ENCODE data around the gene ARID3A. TPM values are rescaled to one million over a fixed set of nuclear protein-coding genes. Genes with fewer than 3 reads are reported as not detected.
"Not testable (repeated sequence)": the region's sequence is repeated elsewhere in the genome, so short reads cannot be mapped to it uniquely, and the experiment has no call there.

The ARID3A gene
- polyA plus RNA-seq (ENCODE audit: low read depth in 6 of 6), result 1 to 10 TPM in 1 of 6 donors, under 1 TPM in 5; 0.13 to 1.1 (median 0.59) TPM

GRCh38 chr19:925526-926322 is at the start of gene ARID3A:
TSS of gene ARID3A (plus strand) at chr19:926035. CDS start at chr19:929529, 3,494 bp downstream.
- H3K4me3 Mint-ChIP-seq, result peak within 1 kb of the TSS; percentile 83 to 93 (median 90)
- DNase-seq (peak; percentile 82), ATAC-seq (ENCODE audit: low read depth in 2 of 2) (peak; percentile 61 to 71)
- no peaks in the 10 kb centered on the region for H3K9me3 Mint-ChIP-seq
- peaks cover 8 to 23% (median 20%) of the 10 kb centered on the region in 3 donors for H3K4me1 Mint-ChIP-seq
- no peaks in the 10 kb centered on the region for H3K36me3 Mint-ChIP-seq
- H3K27ac Mint-ChIP-seq, result peak within 1 kb of the TSS; percentile 81 to 97 (median 93)
- H3K27me3 Mint-ChIP-seq, result no peaks in the 10 kb centered on the region

GRCh38 chr19:876089-876488 is 49.7 kb upstream of the ARID3A start:
- Mint-ChIP-seq H3K4me1 (peaks cover 8 to 14% (median 10%) of the 10 kb centered on the region in 3 donors), H3K27me3 (no peaks in the 10 kb centered on the region), H3K36me3 (no peaks in the 10 kb centered on the region), H3K27ac (peak overlapping the region in 2 of 6 donors; percentile 16 to 71), H3K9me3 (no peaks in the 10 kb centered on the region), H3K4me3 (no peak overlapping the region)
- DNase-seq (no peak), ATAC-seq (ENCODE audit: low read depth in 2 of 2) (no peak)

- H3K27ac Mint-ChIP-seq, result no peak overlapping the region
These were observed 49.0 kb upstream of the ARID3A start for GRCh38 chr19:876780-877314.

DNA sequence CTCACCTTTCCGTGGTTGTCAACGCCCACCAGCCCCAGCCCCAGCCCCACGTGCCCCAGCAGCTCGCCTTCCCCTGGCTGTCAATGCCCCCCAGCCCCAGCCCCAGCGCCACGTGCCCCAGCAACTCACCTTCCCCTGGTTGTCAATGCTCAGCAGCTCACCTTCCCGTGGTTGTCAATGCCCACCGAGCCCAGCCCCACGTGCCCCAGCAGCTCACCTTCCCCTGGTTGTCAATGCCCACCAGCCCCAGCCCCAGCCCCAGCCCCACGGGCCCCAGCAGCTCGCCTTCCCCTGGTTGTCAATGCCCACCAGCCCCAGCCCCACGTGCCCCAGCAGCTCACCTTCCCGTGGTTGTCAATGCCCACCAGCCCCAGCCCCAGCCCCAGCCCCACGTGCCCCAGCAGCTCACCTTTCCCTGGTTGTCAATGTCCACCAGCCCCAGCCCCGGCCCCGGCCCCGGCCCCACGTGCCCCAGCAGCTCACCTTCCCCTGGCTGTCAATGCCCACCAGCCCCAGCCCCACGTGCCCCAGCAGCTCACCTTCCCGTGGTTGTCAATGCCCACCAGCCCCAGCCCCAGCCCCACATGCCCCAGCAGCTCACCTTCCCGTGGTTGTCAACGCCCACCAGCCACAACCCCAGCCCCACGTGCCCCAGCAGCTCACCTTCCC is 47.7 kb upstream of the ARID3A start:
- H3K36me3 Mint-ChIP-seq; ATAC-seq (ENCODE audit: low read depth in 2 of 2); DNase-seq; H3K4me1 Mint-ChIP-seq; H3K27ac Mint-ChIP-seq; H3K27me3 Mint-ChIP-seq; H3K4me3 Mint-ChIP-seq; H3K9me3 Mint-ChIP-seq: not testable (repeated sequence)

More at GRCh38 chr19:876780-877314, 49.0 kb upstream of the ARID3A start:
- DNase-seq (no peak), ATAC-seq (ENCODE audit: low read depth in 2 of 2) (no peak)
- Mint-ChIP-seq H3K4me1 (peaks cover 8 to 14% (median 10%) of the 10 kb centered on the region in 3 donors), H3K27me3 (no peaks in the 10 kb centered on the region), H3K9me3 (no peaks in the 10 kb centered on the region), H3K36me3 (no peaks in the 10 kb centered on the region), H3K4me3 (no peak overlapping the region)

GRCh38 chr19:878751-879561 is 46.9 kb upstream of the ARID3A start:
- ATAC-seq (ENCODE audit: low read depth in 2 of 2); H3K27ac Mint-ChIP-seq; H3K9me3 Mint-ChIP-seq; H3K4me1 Mint-ChIP-seq; H3K27me3 Mint-ChIP-seq; H3K36me3 Mint-ChIP-seq; H3K4me3 Mint-ChIP-seq; DNase-seq: not testable (repeated sequence)

- DNase-seq, result no peak
- no peak overlapping the region for H3K27ac Mint-ChIP-seq
- no peaks in the 10 kb centered on the region for H3K9me3 Mint-ChIP-seq
- no peaks in the 10 kb centered on the region for H3K36me3 Mint-ChIP-seq
- no peak overlapping the region for H3K4me3 Mint-ChIP-seq
- ATAC-seq (ENCODE audit: low read depth in 2 of 2), result no peak
- H3K4me1 Mint-ChIP-seq, result peaks cover 2 to 8% (median 5%) of the 10 kb centered on the region in 3 donors
- H3K27me3 Mint-ChIP-seq, result no peaks in the 10 kb centered on the region
These were observed 46.0 kb upstream of the ARID3A start for GRCh38 chr19:879711-880438.

DNA sequence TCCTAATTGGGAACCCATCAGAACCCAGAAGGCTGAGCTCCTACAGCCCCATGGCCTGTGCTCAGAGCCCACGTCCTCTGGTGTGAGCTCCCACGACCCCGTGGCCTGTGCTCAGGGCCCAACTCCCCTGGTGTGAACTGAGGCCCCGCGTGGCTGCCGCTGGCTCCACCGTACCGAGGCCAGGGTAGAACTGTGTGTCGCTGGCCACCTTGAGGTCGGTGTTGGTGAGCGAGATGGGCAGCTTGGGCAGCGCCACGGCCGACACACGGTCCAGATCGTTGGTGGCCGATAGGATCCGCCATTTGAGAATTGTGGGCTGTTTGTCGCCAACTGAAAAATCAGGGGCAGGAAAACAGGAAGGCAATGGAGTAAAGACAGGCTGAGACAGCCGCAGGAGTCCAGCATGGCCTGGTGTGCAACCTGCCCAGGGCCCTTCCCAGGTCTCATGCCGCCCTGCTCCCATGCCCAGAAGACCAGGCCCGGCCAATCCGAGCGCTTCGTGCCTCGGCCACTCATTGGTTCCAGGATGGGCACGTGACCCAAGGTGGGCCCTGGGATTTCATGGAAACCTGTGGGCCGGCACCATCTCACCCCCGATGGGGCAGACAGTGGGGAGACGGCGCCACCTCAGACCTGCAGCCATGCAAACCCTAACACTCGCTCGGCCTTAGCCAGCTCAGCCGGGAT is 44.3 kb upstream of the ARID3A start:
- H3K4me1 Mint-ChIP-seq, result peaks cover 0 to 8% (median 5%) of the 10 kb centered on the region in 3 donors
- no peaks in the 10 kb centered on the region for H3K9me3 Mint-ChIP-seq
- no peaks in the 10 kb centered on the region for H3K36me3 Mint-ChIP-seq
- no peak overlapping the region for H3K4me3 Mint-ChIP-seq
- H3K27me3 Mint-ChIP-seq, result no peaks in the 10 kb centered on the region
- ATAC-seq (ENCODE audit: low read depth in 2 of 2) (no peak), DNase-seq (no peak)
- peak overlapping the region in 1 of 6 donors; percentile 36 for H3K27ac Mint-ChIP-seq

GRCh38 chr19:882871-883497 is 42.9 kb upstream of the ARID3A start:
- no peaks in the 10 kb centered on the region for H3K36me3 Mint-ChIP-seq
- H3K4me3 Mint-ChIP-seq, result no peak overlapping the region
- ATAC-seq (ENCODE audit: low read depth in 2 of 2), result no peak
- H3K27ac Mint-ChIP-seq, result peak overlapping the region in 1 of 6 donors; percentile 38
- H3K27me3 Mint-ChIP-seq, result no peaks in the 10 kb centered on the region
- no peak for DNase-seq
- no peaks in the 10 kb centered on the region for H3K9me3 Mint-ChIP-seq
- peaks cover 2 to 8% (median 5%) of the 10 kb centered on the region in 3 donors for H3K4me1 Mint-ChIP-seq

DNA sequence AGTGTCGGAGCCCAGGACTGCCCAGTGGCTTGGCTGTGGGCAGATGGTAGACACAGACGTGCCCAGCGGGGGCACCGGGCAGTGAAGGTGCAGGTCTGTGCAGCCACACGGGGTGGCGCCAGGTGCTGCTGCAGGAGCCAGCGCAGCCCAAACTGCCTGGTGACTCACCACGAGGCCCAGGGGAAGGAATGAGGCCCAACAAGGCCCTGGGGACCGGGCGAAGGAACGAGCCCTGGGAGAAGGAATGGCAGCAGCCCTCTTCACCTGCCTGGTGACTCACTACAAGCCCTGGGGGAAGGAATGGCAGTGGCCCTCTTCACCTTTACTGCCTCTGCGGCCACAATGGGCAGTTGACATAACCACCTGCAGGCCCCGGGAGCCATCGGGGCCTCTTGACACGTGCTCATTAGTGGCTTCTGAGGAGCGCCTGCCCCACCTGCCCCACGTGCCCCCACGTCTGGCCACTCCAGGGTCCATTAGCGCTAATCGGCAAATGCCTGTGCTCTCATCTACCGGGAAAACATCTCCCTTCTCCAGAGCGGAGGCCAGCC is 42.1 kb upstream of the ARID3A start:
- Mint-ChIP-seq H3K36me3 (no peaks in the 10 kb centered on the region), H3K27ac (peak overlapping the region in 1 of 6 donors; percentile 47), H3K27me3 (no peaks in the 10 kb centered on the region), H3K4me1 (peaks cover 2 to 8% (median 8%) of the 10 kb centered on the region in 3 donors), H3K4me3 (no peak overlapping the region), H3K9me3 (no peaks in the 10 kb centered on the region)
- ATAC-seq (ENCODE audit: low read depth in 2 of 2) (no peak), DNase-seq (no peak)

DNA sequence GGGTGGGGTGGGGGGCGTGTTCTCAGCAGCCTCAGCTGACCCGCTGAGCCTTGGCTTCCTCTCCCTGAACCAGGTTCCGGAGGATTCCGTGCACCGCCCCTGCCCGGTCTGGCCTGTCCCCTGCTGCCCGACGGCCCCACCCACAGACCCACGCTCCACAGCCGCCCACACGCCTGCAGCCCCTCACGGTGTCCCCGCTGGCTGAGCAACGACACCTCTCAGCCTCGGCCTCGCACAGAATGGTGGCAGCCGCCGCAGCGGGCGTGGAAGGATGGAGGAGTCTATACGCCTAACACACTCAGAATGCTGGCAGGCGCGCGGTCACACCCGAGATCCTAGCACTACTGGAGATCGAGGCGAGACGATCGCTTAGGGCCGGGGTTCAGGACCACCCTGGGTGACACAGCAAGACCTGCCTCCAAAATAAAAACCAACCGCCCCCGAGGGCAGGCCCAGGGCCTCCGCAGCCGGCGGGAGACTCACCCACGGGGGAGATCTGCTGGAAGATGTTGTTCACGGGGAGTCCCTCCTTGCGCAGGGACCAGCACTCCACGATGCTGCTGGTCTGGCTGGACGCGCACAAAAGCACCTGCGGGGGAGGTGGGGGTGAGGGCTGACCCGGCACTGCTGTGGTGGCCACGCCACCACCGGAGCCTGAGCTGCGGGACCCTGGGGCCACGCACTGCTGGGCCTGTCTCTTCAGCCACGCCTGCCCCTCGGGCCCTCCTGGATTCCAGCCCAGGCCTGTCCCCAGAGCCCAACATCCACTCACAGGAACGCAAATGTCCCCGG is 41.2 kb upstream of the ARID3A start:
- ATAC-seq (ENCODE audit: low read depth in 2 of 2) (no peak), DNase-seq (no peak)
- Mint-ChIP-seq H3K4me1 (peaks cover 5 to 9% (median 7%) of the 10 kb centered on the region in 3 donors), H3K27ac (peak overlapping the region in 3 of 6 donors; percentile 36 to 86 (median 76)), H3K27me3 (no peaks in the 10 kb centered on the region), H3K4me3 (no peak overlapping the region), H3K36me3 (no peaks in the 10 kb centered on the region), H3K9me3 (no peaks in the 10 kb centered on the region)

DNA sequence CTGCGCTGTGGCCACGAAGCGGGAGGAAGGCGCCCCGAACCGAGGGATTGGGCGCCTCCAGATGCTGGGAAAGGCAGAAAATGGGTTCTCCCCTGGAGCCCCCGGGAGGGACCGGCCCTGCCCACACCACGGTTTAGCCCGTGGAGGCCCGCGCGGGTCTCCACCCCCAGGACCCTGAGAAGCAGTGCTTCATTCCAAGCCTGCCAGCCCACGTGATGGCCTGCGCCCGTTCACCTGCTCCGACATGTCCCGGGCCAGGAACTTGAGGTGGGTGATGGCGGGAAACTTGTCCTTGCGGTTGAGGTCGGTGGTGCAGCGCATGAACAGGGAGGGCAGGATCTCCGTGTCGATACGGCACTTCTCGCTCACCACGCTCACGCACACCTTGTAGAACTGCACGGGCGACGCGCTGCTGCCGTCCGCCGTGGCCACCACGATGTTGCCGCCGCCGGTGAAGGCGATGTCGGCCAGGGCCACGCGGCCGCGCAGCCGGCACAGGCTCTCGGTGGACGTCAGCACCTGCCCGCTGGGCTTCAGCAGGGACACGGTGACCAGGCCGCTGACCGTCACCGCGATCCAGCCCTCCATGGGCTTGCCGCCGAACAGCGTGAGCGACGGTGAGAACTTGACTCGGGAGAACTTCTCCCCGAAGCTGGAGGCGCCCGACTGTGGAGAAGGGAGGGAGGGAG is 40.2 kb upstream of the ARID3A start:
- no peak for ATAC-seq (ENCODE audit: low read depth in 2 of 2)
- no peak for DNase-seq
- H3K27me3 Mint-ChIP-seq, result no peaks in the 10 kb centered on the region
- no peaks in the 10 kb centered on the region for H3K36me3 Mint-ChIP-seq
- H3K9me3 Mint-ChIP-seq, result no peaks in the 10 kb centered on the region
- peak overlapping the region in 1 of 8 donors; percentile 60 for H3K4me3 Mint-ChIP-seq
- peak overlapping the region in 1 of 6 donors; percentile 36 for H3K27ac Mint-ChIP-seq
- peaks cover 3 to 9% (median 7%) of the 10 kb centered on the region in 3 donors for H3K4me1 Mint-ChIP-seq
